Activated T-cell treated with anti-CD3 and anti-CD28 coated beads, Interleukin-2, amount 50 U/mL, for 72 hours (primary cell): ENCODE results near the gene DAB2. TPM values are rescaled to one million over a fixed set of nuclear protein-coding genes. Genes with fewer than 3 reads are reported as not detected.

Source experiments
- ATAC-seq, 2 donors: fragments of 150-1000 bp; cut with Tn5 transposase; replicated peaks in 1 of 2; 2 replicates each; pipeline ENCODE4 v1.10.0; 2021; ENCODE audit warnings: moderate library complexity in 2 of 2, mild to moderate bottlenecking in 1 of 2
- DNase-seq, 2 donors: peaks; one replicate each; pipeline ENCODE4 v3.0.0; 2021 to 2022; ENCODE audit warnings: mixed read lengths in 1 of 2
- H3K27ac Mint-ChIP-seq: one replicate; pipeline ENCODE4 v1.8.0; 2022; ENCODE audit warnings: mild to moderate bottlenecking, moderate library complexity, mixed read lengths
- H3K27me3 Mint-ChIP-seq: one replicate; pipeline ENCODE4 v1.8.0; 2022; ENCODE audit warnings: low read depth, mixed read lengths
- H3K36me3 Mint-ChIP-seq, 2 donors: one replicate each; pipeline ENCODE4 v1.8.0; 2022; ENCODE audit warnings: mixed read lengths in 2 of 2, mild to moderate bottlenecking in 1 of 2; ENCODE audit not compliant: insufficient read depth in 2 of 2
- H3K4me1 Mint-ChIP-seq: one replicate; pipeline ENCODE4 v1.8.0; 2022; ENCODE audit warnings: low read depth, mixed read lengths
- H3K4me3 Mint-ChIP-seq, 2 donors: one replicate each; pipeline ENCODE4 v1.8.0; 2022; ENCODE audit warnings: mild to moderate bottlenecking in 2 of 2, mixed read lengths in 2 of 2, moderate library complexity in 2 of 2
- H3K9me3 Mint-ChIP-seq, 2 donors: one replicate each; pipeline ENCODE4 v1.8.0; 2022; ENCODE audit warnings: mixed read lengths in 2 of 2
- total RNA-seq, 2 donors: library from RNA; stranded (reverse); gene quantifications; one replicate each; pipeline ENCODE4 v1.2.3, GENCODE V29; 2022

The DAB2 gene
- total RNA-seq, 2 donors from 2014 or later: not detected

GRCh38 chr5:39426051-39426745 lies 1.4 kb upstream of the DAB2 start:
- Mint-ChIP-seq H3K9me3 (no peaks in the 10 kb centered on the region), H3K27me3 (peaks cover 36% of the 10 kb centered on the region), H3K27ac (no peak overlapping the region), H3K4me3 (no peak overlapping the region), H3K36me3 (no peaks in the 10 kb centered on the region), H3K4me1 (peaks cover 13% of the 10 kb centered on the region)
- DNase-seq (no peak), ATAC-seq (no peak)

GRCh38 chr5:39423331-39423751 lies 1.4 kb downstream of the DAB2 start:
- Mint-ChIP-seq H3K4me3 (no peak overlapping the region), H3K9me3 (no peaks in the 10 kb centered on the region), H3K4me1 (peaks cover 13% of the 10 kb centered on the region), H3K27ac (no peak overlapping the region), H3K27me3 (peaks cover 36% of the 10 kb centered on the region), H3K36me3 (no peaks in the 10 kb centered on the region)
- DNase-seq: no peak
- no peak for ATAC-seq

- Mint-ChIP-seq H3K9me3 (no peaks in the 10 kb centered on the region), H3K4me3 (no peak overlapping the region), H3K27me3 (peaks cover 36% of the 10 kb centered on the region), H3K4me1 (peaks cover 13% of the 10 kb centered on the region), H3K27ac (no peak overlapping the region), H3K36me3 (no peaks in the 10 kb centered on the region)
- no peak for ATAC-seq
- no peak for DNase-seq
Observed at GRCh38 chr5:39422728-39423285, 2.0 kb downstream of the DAB2 start.

GRCh38 chr5:39422036-39422606 lies 2.7 kb downstream of the DAB2 start:
- H3K4me1 Mint-ChIP-seq: peaks cover 13% of the 10 kb centered on the region
- ATAC-seq (no peak), DNase-seq (no peak)
- no peaks in the 10 kb centered on the region for H3K9me3 Mint-ChIP-seq
- H3K4me3 Mint-ChIP-seq: no peak overlapping the region
- peaks cover 29% of the 10 kb centered on the region for H3K27me3 Mint-ChIP-seq
- H3K27ac Mint-ChIP-seq: no peak overlapping the region
- H3K36me3 Mint-ChIP-seq: no peaks in the 10 kb centered on the region

GRCh38 chr5:39420482-39421145 lies 4.2 kb downstream of the DAB2 start:
- no peaks in the 10 kb centered on the region for H3K36me3 Mint-ChIP-seq
- H3K27me3 Mint-ChIP-seq: peaks cover 26% of the 10 kb centered on the region
- H3K9me3 Mint-ChIP-seq: no peaks in the 10 kb centered on the region
- no peak overlapping the region for H3K27ac Mint-ChIP-seq
- ATAC-seq (no peak), DNase-seq (no peak)
- H3K4me1 Mint-ChIP-seq: peaks cover 9% of the 10 kb centered on the region
- H3K4me3 Mint-ChIP-seq: no peak overlapping the region

GRCh38 chr5:39419796-39420195 lies 5.0 kb downstream of the DAB2 start:
- Mint-ChIP-seq H3K27me3 (peaks cover 26% of the 10 kb centered on the region), H3K4me1 (peaks cover 2% of the 10 kb centered on the region), H3K27ac (no peak overlapping the region), H3K4me3 (no peak overlapping the region), H3K36me3 (no peaks in the 10 kb centered on the region), H3K9me3 (no peaks in the 10 kb centered on the region)
- ATAC-seq: no peak
- no peak for DNase-seq

GRCh38 chr5:39417979-39418378 lies 6.8 kb downstream of the DAB2 start:
- Mint-ChIP-seq H3K36me3 (no peaks in the 10 kb centered on the region), H3K9me3 (no peaks in the 10 kb centered on the region), H3K4me1 (no peaks in the 10 kb centered on the region), H3K4me3 (no peak overlapping the region), H3K27ac (no peak overlapping the region), H3K27me3 (peaks cover 17% of the 10 kb centered on the region)
- no peak for ATAC-seq
- DNase-seq: no peak

GRCh38 chr5:39415201-39415600 lies 9.6 kb downstream of the DAB2 start:
- ATAC-seq: no peak
- H3K4me3 Mint-ChIP-seq: no peak overlapping the region
- DNase-seq: no peak
- no peaks in the 10 kb centered on the region for H3K36me3 Mint-ChIP-seq
- H3K9me3 Mint-ChIP-seq: no peaks in the 10 kb centered on the region
- H3K27me3 Mint-ChIP-seq: peaks cover 21% of the 10 kb centered on the region
- H3K27ac Mint-ChIP-seq: no peak overlapping the region
- H3K4me1 Mint-ChIP-seq: no peaks in the 10 kb centered on the region

- Mint-ChIP-seq H3K4me3 (no peak overlapping the region), H3K36me3 (no peaks in the 10 kb centered on the region), H3K9me3 (no peaks in the 10 kb centered on the region), H3K4me1 (no peaks in the 10 kb centered on the region), H3K27ac (no peak overlapping the region), H3K27me3 (peaks cover 21% of the 10 kb centered on the region)
- ATAC-seq (no peak), DNase-seq (no peak)
Observed at GRCh38 chr5:39414426-39414825, 10.4 kb downstream of the DAB2 start.

- H3K27me3 Mint-ChIP-seq: peaks cover 21% of the 10 kb centered on the region
- H3K4me1 Mint-ChIP-seq: no peaks in the 10 kb centered on the region
- ATAC-seq (no peak), DNase-seq (no peak)
- H3K9me3 Mint-ChIP-seq: no peaks in the 10 kb centered on the region
- H3K36me3 Mint-ChIP-seq: no peaks in the 10 kb centered on the region
- no peak overlapping the region for H3K27ac Mint-ChIP-seq
- H3K4me3 Mint-ChIP-seq: no peak overlapping the region
Observed at GRCh38 chr5:39413771-39414170, 11.0 kb downstream of the DAB2 start.

GRCh38 chr5:39412721-39413394 lies 11.9 kb downstream of the DAB2 start:
- H3K9me3 Mint-ChIP-seq: no peaks in the 10 kb centered on the region

GRCh38 chr5:39411985-39412384 lies 12.8 kb downstream of the DAB2 start:
- H3K9me3 Mint-ChIP-seq: no peaks in the 10 kb centered on the region
- H3K4me1 Mint-ChIP-seq: no peaks in the 10 kb centered on the region
- no peak for ATAC-seq
- H3K4me3 Mint-ChIP-seq: no peak overlapping the region
- DNase-seq: no peak
- H3K36me3 Mint-ChIP-seq: no peaks in the 10 kb centered on the region
- H3K27me3 Mint-ChIP-seq: peaks cover 29% of the 10 kb centered on the region
- H3K27ac Mint-ChIP-seq: no peak overlapping the region

More at GRCh38 chr5:39412721-39413394, 11.9 kb downstream of the DAB2 start:
- Mint-ChIP-seq H3K36me3 (no peaks in the 10 kb centered on the region), H3K27me3 (peaks cover 22% of the 10 kb centered on the region), H3K4me3 (no peak overlapping the region), H3K4me1 (no peaks in the 10 kb centered on the region), H3K27ac (no peak overlapping the region)
- ATAC-seq (no peak), DNase-seq (no peak)

- H3K9me3 Mint-ChIP-seq: no peaks in the 10 kb centered on the region
- H3K36me3 Mint-ChIP-seq: no peaks in the 10 kb centered on the region
- H3K4me1 Mint-ChIP-seq: no peaks in the 10 kb centered on the region
- DNase-seq: no peak
- H3K27ac Mint-ChIP-seq: no peak overlapping the region
- no peak for ATAC-seq
- H3K4me3 Mint-ChIP-seq: no peak overlapping the region
- H3K27me3 Mint-ChIP-seq: peaks cover 22% of the 10 kb centered on the region
Observed at GRCh38 chr5:39411061-39411460, 13.7 kb downstream of the DAB2 start.
